ENCODE data around the gene IGF2BP2.
A peak's percentile ranks its signal among the peaks of the same experiment; 100 is the strongest.

The IGF2BP2 gene

DNA sequence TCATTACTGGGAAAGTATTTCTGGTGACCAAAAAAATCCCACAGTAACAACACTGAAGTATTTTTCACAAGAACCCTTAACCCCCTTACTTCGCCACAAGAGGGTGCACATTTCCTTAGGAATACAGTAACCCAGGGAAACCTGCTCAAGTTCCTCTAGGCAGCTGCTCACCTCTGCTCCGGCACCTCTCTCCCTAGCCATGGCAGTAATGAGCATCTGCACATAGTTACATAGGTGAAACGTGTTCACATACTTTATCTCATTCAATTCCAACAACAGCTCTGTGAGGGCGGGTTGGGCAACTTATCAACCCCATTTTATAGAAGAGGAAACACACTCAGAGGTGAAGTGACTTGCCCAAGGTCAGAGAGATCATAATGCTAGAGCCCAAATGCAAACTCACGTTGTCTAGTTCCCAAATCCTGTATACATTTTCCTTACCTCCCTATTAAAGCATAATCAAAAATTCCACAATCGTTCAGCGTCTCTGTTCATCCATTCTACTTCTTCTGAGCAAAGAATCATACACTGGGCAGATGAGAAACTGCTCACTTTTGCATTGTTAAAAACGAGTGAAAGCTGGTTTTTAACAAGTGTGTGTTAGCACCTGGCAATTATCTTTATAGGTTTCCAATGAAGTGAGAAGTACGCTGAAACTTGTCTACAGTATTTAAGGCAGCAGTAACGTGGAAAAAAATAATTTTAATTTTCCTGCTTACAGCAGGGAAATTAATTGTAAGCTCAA, 90.7 kb downstream of the IGF2BP2 start:
- DNase-seq (ENCODE audit: low spot score) = peak; percentile 82

DNA sequence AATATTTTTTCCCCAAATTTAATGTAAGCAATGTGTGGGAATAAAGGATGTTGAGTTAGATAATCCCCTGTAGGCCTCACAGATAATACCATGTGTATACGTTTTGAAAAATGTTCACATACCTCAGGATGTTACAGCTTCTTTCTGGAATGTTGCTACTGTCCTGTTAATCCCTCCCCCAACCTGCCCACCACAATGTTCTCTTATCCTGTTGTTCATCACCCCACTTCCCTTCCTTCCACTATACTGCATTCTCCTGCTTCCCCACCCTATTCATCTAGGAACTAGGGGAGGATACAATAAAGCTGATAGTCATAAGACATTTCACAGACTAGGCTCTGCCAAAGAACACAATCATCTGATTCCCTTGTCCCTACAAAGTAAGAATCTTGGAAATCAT, 92.1 kb downstream of the IGF2BP2 start:
- DNase-seq (ENCODE audit: low spot score) = peak; percentile 72

DNA sequence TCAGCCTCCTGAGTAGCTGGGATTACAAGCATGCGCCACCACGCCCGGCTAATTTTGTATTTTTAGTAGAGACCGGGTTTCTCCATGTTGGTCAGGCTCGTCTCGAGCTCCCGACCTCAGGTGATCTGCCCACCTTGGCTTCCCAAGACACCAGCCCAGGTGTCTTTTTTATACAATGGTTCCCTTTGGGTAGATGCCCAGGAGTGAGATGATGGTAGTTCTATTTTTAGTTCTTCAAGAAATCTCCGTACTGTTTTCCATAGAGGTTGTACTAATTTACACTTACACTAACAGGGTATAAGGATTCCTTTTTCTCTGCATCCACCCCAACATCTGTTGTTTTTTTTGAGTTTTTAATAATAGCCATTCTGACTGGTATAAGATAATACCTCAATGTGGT, 94.3 kb downstream of the IGF2BP2 start:
- DNase-seq (ENCODE audit: low spot score) = no peak

DNA sequence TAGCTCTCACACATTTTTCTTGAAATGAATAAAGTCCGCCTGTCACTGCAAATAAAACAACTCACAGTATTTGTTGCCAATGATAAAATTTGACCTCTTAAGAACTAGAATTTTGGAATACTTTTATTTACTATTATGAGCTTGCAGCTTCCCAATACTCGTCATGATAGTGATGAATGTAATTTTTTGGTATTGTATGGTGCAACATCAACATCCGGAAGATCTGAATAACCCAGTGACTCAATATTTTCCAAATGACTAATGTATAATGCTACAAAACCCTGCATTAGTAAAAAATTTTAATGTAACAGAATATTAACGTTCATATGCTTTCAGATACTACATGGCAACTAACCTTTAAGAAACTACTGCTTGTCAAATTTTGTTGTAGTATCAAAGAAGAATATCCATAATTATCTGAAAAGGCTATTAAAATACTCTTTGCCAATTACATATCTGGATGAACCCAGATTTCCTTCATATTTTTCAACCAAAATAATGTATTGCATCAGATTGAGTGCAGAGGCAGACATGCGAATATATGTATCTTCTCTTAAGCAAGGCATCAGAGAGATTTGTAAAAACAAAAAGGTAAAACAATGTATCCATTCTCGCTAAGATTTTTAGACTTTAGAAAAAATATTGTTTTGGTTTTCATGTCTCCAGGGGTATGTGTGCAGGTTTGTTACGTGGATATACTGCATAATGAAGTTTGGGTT, 95.3 kb downstream of the IGF2BP2 start:
- DNase-seq (ENCODE audit: low spot score) = no peak

DNA sequence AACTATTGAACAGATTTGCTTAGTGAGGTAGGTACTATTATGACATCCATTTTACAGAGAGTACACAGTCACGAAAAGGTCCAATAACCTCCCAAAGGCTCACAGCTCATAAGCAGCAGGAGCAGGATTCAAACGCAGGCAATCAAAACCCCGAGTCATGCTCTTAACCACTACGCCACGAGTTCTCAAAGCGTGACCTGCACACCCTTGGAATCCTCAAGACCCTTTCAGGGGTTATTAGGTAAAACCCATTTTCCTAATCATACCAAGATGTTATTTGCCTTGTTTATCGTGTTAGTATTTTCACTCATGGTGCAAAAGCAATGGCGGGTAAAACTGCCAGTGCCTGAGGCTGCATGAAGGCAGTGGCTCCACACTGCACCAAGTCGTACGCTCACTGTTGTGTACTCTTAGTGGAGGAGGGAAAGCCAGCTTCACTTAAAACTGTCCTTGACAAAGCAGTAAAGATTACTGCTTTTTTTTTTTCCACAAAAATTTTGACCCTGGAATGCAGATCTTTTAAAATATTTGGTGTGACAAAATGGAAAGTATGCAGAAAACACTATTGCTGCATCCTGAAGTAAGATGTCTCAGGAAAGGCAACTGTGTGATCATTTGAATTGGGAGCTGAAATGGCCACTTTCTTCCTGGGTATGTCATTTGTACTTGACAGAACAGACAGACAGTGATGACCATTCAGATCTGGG, 96.1 kb downstream of the IGF2BP2 start:
- DNase-seq (ENCODE audit: low spot score) = no peak

DNA sequence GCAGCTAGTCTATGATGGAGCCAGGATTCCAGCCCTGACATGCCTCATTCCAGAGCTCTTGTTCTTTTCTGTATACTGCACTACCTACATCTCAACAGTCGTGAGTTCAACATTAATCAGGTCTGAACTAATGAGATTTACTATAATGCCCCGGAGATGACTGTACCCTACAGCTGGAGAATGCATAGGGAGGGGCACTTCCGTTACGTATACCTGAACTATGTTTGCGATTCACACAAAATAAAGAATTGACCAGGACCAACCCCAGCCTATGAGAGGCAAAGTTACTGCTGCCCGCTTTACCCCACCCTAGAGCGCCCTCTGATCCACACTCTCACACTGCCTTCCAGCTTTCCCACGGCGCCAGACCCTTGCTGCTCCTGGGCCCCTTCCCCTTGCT, 97.0 kb downstream of the IGF2BP2 start:
- DNase-seq (ENCODE audit: low spot score) = no peak

DNA sequence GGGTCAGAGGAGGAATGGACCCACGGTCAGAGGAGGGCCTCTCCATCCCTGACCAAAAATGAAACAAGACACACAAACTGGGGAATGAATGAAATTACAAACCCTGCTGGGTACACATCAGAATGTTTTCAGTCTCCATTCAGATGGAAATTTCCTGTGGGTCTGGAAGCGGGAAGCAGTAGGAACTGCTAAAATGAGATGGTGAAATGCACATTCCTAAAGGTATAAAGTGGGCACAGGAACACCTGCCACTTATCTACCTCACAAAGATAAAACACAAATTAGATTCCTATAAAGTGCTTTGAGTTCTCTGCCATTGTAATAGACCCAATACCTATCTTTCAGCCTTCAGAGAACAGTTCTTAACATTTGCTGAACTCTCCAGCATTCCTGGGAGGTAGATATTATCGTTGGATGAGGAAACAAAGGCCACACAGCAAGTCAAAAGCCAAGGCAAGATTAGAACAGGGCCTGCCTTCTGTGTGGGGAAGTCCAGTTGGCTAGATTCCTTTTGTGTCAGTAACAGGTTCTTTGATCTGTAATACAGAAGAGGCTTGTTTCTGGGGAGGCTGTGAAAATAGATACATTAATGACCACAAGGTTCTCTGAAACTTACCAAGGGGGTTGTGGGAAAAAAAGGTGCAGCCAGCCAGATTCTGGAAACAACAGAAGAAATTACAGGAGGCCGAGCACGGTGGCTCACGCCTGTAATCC, 98.4 kb downstream of the IGF2BP2 start:
- no peak for DNase-seq (ENCODE audit: low spot score)

DNA sequence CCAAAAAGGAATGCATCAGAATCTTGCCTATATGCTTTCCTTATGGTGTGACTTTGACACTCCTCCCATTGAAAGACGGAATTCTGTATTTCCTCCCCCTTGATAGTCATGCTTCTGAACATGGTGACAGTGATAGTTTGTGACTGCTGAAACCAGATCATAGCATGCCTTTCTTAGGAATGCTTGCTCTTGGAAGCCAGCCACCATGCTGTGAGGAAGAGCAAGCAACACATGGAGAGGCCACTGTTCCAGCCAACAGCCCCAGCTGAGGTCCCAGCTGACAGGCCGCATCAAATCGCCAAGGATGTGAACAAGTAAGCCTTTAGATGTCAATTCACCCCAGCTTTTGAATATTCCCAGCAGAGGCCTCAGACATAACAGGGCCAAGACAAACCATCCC, 100.1 kb downstream of the IGF2BP2 start:
- no peak for DNase-seq (ENCODE audit: low spot score)

DNA sequence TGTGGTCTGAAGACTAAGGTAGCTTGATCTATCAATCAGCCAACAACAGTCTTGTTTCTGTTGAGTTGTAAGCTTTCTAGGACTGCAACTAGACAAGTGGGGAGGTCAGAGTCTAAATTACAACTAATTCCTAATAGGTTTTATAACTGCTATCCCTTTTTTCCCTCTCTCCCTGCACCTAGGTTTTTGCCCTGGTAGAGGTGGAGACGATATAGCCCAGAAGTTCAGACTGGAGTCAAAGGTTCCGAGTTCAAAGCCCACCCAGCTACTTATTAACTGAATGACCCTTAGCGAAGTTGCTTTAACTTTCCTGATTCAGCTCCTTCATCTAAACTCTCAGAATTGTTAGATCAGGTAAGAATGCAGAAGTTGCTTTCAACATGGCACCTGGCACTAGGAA, 100.6 kb downstream of the IGF2BP2 start:
- no peak for DNase-seq (ENCODE audit: low spot score)

DNA sequence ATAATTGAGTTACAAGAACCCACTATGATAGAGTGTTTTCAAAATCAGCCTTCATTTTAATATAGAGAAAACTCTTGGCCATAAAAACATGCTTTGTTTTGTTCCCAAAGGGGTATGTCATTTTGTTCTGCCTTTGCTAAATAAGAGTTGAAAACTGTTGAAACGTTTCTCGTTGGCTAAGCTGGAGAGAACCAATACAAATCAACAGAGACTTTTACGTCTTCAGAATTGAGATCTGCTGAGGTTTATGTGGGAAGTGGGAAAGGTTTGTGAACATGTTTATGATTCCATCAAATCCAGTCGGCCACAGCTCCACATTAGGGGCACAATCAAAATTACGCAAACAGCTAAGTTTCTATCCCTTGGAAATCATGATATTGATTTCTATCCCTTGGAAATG, 102.0 kb downstream of the IGF2BP2 start:
- DNase-seq (ENCODE audit: low spot score) = no peak

DNA sequence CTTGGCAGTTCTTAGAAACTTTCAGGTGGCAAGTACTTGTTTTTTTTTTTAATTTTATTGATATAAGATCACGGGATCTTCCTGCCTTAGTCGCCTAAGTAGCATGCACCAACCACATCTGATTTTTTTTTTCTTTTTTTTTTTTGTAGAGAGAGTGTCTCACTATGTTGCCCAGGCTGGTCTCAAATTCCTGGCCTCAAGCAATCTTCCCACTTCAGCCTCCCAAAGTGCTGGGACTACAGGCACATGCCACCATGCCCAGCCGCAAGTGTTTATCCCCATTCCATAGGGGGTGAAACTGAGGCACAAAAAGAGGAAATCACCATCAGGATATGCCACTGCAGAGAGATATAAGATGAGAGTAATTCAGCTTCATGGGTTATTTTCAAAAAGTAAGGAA, 102.9 kb downstream of the IGF2BP2 start:
- no peak for DNase-seq (ENCODE audit: low spot score)

DNA sequence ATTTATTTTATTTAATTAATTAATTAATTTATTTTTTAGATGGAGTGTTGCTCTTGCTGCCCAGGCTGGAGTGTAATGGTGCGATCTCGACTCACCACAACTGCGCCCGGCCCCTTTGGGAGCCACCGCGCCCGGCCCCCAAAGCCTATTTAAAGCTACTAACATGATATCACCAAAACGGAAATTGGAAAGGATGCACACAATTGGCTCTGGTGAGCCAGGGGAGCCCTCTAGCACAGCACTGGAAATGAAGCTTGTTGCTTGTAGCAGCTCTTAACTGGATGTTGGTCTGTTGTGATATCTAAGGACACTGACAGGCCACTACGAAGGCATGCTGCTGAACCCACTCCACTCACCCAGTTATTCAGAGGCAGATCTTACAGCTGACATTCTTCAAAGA, 104.5 kb downstream of the IGF2BP2 start:
- no peak for DNase-seq (ENCODE audit: low spot score)

DNA sequence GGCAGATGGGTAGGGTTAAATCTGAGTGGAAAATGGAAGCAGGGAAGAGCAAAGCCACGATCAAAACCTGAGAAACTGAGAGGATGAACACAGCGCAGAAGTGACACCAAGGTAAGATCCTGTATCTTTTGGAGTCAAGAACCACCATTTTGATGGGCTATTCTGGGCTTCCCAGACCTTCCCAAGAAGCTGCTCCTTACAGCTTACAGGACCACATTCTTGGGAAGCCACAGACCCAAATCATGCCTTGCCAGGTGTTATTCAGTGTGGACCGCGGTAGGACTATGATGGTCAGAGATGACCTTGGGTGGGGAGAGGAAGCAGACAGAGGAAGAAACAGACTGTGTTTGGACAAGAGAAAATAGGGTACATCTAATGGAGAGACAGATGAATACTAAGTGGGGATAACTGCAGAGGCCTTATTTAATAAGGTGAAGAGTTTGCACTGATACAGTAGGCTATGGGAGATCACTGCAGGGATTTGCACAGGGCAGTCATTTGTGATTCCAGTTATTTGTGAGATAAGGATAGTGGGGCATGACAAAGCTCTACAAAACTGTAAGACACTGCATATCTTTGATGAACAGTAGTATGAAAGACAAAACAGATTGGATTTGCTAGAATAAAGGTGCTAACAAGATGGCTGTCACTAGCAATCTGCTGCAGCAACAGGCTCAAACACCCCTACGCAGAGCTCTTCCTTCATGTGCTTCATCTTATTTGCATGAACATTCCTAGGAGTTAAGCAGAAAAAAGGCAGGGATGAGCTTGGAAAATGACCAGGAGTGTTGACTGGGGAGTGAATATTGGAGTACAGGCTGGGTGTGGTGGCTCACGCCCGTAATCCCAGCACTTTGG, 105.9 kb downstream of the IGF2BP2 start:
- no peak for DNase-seq (ENCODE audit: low spot score)

DNA sequence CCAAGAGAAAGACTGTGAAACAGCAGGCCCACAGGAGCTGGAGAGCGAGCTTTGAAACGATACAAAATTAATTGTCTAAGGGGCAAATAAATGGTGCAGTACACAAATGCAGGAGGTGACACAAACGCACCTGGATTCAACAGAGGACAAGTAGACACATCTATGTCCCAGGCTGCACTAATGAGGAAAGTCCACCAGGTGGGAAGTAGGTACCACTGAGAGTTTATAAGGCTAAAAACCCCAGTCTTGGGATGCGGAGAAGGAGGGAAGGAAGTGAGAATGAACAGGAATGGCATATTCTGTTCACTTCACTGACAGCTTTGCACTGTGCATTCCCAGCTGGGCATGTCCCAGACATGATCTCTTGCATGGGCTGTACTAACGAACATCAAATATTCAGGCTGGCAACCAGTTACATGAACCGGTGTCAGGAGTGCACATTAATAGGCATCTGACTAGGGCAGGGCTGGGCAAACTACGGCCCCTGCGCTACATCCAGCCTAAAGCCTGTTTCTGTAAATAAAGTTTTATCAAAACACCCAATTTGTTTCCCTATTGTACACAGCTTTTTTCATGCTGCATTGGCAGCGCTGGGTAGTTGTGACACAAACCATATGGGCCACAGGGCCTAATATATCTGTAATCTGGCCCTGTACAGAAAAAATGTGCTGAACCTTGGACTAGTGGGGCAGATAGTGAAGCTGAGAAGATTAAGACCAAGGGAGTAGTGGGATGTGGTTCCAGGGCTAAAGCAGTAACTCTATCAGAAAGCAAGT, 107.0 kb downstream of the IGF2BP2 start:
- no peak for DNase-seq (ENCODE audit: low spot score)

DNA sequence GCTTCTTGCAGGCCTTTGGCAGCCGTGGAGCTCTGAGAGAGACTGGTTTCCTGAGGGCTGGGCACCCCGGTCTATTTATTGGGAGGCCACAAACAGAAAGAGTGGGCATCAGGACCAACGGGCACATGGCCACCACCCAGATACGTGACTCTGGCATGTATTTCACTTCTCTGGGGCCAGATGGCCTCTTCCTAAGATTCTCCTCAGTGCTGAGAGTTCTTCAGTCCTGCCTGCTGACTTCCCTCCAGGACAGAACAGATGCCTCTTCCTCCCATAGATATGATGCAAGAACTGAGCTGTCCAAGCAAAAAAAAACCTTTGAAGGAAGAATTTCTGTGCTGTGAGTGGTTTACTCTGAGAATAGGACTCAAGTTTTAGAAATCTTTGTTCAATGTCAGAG, 107.7 kb downstream of the IGF2BP2 start:
- peak; percentile 38 for DNase-seq (ENCODE audit: low spot score)

DNA sequence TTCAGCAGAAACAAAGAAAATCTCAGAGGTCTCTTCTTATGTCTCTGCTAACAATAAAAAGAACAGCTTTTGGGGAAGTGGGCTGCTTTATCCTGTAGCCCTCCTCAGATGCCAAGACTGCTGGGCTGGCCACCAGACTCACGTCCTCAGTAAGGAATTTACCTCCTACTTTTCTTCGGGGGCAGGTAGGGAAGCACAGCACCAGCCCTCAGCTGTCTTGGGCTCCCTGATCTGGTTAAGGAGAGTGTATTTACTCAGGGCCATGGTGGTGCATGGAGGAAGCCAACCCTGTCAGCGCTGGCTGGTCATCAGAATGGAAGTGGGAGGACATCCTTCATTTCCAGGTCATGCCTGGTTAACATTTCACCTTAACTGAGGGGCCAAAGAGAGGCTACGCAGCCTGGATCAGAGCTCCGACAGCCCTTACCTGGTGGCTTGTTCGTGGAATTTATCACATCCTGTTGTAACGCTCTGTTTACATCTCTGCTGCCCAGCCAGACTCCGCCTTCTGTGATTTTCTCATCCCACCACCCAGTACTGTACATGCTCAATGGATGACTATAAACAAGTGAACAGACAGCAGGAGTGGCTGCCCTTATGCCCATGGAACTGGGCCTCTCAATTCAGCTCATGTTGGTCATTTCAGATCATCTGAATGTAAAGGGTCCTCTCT, 108.3 kb downstream of the IGF2BP2 start:
- DNase-seq (ENCODE audit: low spot score) = peak; percentile 64

DNA sequence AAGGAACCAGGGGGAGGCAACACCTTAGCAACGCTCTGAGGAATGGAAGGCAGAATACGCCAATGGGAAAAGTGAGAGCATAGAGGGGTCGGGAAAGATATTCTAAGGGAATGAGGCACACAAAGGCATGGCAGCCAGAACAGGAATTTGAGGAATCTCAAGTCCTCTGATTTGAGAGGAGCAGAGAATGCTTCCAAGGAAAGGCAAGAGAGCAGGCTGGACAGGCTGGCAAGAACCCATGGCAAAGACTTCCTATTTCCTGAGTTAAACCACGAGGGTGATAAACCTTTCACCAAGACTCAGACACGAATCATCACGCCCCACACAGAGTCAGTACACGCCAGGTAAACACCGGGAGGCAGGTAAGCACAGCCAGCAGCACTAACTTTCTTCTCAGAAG, 109.8 kb downstream of the IGF2BP2 start:
- peak; percentile 83 for DNase-seq (ENCODE audit: low spot score)

DNA sequence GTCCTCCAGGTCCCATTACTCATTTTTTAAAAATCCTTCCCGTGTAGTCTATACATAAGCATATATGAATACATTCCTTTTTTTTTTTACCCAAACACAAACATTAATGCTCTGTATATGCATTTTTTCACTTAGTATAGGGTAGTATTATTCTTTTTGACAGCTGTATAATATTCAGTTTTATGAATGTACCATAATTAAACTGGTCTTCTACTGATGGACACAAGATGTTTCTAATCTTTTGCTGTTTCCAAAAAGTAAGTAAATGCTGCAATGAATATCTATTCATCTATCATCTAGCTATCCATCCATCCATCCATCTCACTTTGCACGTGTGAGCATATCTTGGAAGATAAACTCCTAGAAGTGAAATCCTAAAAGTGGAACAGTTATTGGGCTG, 110.8 kb downstream of the IGF2BP2 start:
- no peak for DNase-seq (ENCODE audit: low spot score)

DNA sequence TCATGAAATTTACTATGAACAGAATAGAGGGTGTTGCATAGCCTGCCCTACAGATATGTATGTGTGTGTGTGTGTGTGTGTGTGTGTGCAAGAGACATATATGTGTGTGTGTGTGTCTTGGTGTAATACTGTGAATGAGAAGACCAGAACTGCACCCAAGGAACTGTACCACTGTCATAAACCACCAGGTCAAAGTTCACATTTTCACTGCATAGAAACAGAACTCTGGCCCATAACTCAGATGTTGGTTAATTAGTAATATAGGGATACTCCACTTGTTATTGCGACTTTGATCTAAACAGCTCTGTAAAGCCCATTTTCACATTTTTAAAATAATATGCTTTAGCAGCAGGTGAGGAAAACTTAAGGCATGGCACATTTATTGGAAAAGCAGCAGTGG, 111.8 kb downstream of the IGF2BP2 start:
- no peak for DNase-seq (ENCODE audit: low spot score)

DNA sequence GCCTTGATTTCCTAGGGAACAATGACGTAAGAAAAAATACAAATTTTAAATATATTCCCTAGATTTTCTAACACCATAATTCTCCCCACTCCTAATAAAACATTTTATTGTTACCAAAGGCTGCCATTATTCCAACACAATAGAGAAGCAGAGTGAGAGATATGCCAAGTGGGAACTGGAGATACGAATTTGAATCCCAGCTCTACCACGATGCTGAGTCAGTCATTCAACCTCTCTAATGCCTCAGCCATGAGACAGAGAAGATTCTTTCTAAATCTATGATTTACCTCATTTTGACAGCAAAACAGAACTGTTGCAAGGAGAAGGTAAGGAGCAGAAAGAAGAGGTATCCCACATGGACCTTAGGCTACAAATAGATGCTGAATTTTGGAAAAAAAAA, 112.5 kb downstream of the IGF2BP2 start:
- DNase-seq (ENCODE audit: low spot score) = no peak

Data from kidney tubule cell (primary cell).